ENCODE results near the gene FAM53B.

- TF ChIP-seq CTCF (conservative IDR thresholded peaks at IDR 0.05; ENCODE audit: low read depth, low read length) (no peak), EZH2 (IDR thresholded peaks at IDR 0.05; ENCODE audit: borderline replicate concordance, low read depth, low read length, poor library complexity, severe bottlenecking) (no peak)
These were observed 93.9 kb downstream of the FAM53B start for GRCh38 chr10:124650263-124650662.

All from A673 (cell line).